Glomerular visceral epithelial cell (primary cell): ENCODE results near the gene PLA2R1.
A peak's percentile ranks its signal among the peaks of the same experiment; 100 is the strongest.
"Not testable (repeated sequence)": the region's sequence is repeated elsewhere in the genome, so short reads cannot be mapped to it uniquely, and the experiment has no call there.

Experiments used
- DNase-seq: peaks from one replicate; pipeline ENCODE4 v3.0.0-alpha.2; 2016; ENCODE audit errors: extremely low spot score

The PLA2R1 gene

DNA sequence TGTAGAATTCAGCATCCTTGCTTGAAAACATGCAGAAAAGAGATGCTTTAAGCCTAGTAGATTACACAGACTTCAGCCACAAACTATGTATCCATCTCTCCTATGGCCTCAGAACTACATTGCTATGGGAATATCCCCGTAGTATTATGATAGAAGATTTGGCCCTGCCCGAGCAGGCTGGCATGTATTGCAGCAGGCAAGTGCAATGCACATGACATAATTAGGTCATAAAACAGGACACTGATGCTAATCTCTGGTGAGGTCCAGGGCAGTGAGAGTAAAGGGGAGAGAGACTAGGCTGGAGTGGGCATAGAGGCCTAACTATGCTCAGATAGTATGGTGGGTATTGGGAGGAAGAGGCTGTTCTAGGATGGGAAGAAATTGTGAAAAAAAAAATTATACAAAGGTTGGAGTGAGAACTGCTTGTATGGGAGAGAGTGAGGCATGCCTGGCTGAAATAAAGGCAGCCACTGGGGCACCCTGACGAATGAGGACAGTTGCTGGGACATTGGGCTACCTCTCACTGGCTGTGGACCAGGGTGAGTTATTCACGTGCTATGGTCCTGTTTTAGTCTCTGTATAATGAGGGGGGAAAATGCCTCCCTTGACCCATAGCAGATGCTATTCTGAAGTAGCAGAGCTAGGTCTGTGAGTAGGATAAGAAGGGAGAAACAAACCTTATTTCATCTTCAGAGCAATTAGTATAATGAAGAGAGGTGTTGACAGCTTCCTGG lies 1.6 kb upstream of the PLA2R1 start:
- DNase-seq = no peak

DNA sequence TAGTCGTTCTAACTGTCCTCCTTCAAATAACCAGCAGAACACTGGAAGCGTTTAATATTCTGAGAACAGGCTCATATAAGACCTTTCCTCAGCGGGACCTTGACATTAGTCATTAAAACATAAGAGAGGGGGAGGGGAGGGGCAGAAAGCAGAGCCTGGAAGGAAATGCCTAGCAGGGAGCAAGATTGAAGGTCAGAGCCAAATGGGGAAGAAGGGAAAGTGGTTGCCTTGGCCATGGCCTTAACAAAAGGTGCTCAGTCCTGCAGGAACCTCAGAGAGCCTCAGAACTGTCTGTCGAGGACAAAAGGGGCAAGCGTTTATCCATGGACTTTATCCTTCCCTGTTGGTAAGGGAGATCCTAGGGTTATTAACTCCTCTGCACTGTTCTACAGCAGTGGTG lies 856 bp upstream of the PLA2R1 start:
- no peak for DNase-seq

DNA sequence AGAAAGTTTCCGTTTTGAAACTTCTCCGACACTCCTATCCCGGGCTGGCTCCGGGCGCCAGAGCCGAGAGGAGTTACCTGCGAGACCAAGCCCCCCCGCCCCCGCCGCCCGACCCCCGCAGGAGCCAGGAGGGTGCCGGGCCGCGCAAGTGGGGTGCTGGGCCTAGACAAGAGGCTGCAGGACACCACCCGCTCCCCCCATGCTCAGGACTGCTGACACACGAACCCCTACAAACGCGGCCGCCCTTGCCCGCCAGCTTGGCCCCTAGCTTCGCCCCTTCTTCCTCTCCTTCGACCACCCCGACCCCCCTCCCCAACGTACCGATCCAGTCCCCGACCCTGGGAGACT lies 497 bp downstream of the PLA2R1 start:
- no peak for DNase-seq

DNA sequence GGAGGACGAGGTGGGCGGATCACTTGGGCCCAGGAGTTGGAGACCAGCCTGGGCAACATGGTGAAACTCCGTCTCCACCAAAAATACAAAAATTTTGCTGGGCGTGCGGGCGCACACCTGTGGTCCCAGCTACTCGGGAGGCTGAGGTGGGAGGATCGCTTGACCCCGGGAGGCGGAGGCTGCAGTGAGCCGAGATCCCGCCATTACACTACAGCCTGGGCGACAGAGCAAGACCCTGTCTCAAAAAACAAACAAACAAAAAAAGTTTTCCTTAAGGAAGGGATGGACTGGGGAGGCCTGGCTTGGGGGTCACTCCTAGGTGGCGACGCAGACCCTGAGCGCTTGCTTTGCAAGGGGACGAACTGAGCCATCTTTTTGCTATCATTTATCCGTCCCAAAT lies 882 bp downstream of the PLA2R1 start:
- DNase-seq = no peak

GRCh38 chr2:160060297-160060696 lies 2.1 kb downstream of the PLA2R1 start:
- no peak for DNase-seq

DNA sequence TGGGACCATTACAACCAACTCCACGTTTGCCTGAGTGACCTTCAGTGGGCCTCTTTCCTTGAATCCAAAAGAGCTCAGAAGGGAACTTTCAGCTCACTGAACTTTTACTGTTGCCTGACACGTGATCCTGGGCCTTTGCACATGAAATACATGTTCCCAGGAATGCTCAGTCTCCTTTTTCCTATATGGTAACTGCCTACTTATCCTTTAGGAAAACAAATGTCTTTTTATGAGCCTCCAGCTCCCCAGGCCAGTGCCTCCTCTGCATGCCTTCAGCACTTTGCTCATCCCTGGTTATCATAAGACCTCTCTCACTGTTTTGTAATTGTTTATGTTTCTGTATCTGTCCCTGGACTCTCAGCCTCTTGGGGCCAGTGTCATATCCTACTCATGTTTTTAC lies 5.1 kb downstream of the PLA2R1 start:
- DNase-seq = no peak

GRCh38 chr2:160055726-160056108 lies 6.7 kb downstream of the PLA2R1 start:
- no peak for DNase-seq

DNA sequence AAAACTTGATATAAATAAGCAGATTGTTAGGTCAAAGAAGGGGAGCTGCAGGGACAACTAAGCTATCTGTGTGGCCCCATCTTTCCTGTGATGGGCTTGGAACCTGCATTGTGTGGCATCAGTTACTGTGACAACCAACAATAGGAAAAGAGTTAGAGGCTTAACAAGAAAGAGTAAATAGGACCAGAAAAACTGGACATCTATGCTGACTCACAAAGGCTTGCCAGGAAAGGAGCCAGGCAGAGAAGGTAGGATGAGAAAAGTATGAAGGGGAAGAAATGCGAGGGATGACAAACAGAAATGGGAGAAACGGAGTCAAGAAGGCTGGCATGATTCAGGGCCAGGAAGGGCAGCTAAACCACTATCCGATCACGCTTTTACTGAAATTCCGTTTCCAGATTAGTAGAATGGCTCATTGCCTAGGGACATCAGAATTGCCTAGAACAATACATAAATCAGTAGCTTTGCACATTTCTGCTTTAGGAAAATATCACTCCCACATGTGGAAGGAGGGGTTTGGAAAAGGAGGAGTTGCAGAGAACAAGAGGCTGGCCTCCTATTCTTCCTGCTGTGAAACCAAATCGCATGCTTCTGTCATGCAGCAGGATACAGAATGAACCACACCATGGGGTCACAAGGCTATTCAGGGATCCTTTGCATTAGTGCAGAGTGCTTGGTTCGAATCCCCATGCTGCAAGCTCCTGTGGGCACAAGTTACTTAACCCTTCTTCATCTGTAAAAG lies 7.3 kb downstream of the PLA2R1 start:
- DNase-seq = no peak

- no peak for DNase-seq
Measured at GRCh38 chr2:160053946-160054345, 8.5 kb downstream of the PLA2R1 start.

GRCh38 chr2:160052531-160052930 lies 9.9 kb downstream of the PLA2R1 start:
- no peak for DNase-seq

DNA sequence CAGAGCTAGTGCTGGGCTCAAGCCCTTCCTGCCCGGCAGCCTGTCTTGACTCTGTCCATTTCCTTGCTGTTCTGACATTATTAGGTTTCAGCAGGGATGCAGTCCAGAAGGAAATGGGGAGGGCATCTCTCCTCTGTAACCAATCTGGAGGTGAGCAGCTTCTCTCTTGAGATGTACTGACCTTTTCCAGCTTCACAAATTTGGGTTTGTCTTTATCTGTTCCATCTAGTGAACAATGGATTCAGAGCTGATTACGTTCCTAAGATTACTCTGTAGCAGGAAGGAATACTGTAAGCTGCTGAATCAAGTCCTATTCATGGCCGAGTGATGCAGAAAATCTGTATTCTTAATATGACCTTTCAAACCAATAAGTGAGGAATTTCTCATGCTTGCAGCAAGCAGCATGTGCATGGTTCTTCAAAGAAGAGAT lies 11.0 kb downstream of the PLA2R1 start:
- DNase-seq = no peak

- DNase-seq = no peak
Measured at GRCh38 chr2:160050147-160050546, 12.3 kb downstream of the PLA2R1 start.

GRCh38 chr2:160045703-160046210 lies 16.7 kb downstream of the PLA2R1 start:
- no peak for DNase-seq

- no peak for DNase-seq
Measured at GRCh38 chr2:160044728-160045127, 17.7 kb downstream of the PLA2R1 start.

- no peak for DNase-seq
Measured at GRCh38 chr2:160043265-160043664, 19.1 kb downstream of the PLA2R1 start.

DNA sequence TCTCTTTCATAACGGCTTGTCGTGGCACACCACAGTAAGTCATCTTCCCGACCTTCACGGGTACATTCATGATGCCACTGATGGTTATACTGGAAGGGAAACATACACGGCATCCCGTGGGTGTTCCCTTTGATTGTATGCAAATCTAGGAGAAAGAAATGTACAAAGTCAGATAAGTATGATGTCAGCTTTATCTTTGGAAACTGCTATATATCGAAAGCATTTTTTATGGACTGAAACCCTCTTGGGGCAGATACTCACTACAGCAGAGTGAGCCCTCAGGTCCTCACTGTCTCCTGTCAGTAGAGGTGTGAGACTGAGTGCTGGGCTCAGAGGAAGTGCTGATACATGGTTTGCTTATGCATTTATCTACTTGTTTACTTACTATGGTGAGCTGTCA lies 20.4 kb downstream of the PLA2R1 start:
- DNase-seq = no peak

DNA sequence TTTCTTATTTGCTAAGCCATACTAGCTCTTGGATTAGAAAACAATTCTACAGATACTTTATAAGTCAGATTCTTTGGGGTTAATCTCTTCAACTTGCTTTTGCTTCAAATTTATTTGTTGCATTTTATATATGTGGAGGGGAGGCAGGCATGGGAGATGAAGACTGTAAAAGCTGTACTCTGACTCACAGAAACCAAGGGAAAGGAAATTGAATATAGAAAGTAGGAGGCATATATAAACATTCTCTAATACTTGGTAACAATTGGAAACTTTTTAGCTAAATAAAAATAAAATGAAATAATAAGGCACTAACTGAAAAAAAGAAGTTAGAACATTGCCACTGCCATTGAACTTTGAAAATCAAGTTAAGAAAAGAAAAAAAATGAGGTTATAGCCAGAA lies 21.3 kb downstream of the PLA2R1 start:
- DNase-seq = no peak

DNA sequence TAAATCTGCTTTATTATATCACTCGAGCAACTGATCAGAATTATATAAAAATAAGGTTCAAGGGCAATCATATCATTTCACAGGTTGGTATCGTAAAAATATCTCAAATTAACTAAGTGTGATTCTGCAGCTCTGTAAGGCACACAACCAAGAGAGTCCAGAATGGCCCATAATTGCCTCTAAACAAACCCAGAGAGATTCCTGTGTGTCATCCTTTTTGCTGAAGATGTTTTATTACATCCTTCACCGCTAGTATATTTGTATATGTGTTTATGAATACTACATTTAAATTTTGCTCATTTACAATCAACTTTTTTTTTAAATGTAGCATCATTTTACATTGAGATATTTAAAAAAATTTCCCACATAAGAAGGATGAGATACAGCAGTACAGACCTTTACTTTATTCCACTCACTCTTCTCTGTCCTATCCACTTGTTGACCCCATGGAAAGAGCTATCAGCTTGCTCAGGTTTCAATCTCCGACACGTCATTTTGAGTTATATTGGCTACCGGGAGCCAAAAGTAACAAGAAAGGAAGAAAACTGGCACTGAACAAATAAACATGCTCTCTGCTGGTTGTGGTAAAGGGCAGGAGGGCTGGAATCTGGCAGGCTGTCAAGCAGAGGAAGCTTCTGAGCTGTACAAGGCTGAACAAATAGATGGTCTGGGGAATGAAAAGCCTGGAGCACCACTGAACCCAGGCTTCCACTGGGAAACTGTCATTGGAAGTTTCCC lies 23.1 kb downstream of the PLA2R1 start:
- peak; percentile 34 for DNase-seq

DNA sequence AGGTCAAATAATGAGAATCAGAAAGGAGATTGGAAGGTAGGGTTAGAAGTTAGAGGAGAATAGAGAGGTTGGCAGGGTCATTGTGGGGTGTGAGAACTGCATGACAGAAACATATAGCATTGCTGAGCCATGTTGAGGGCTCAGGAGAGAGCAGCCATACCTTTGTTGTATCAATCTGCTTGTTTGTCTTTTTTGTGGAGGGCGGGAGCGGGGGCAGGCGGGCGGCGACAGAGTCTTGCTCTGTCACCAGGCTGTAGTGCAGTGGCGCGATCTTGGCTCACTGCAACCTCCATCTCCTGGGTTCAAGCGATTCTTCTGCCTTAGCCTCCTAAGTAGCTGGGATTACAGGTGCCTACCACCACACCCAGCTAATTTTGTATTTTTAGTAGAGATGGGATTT lies 23.8 kb downstream of the PLA2R1 start:
- not testable (repeated sequence) for DNase-seq

DNA sequence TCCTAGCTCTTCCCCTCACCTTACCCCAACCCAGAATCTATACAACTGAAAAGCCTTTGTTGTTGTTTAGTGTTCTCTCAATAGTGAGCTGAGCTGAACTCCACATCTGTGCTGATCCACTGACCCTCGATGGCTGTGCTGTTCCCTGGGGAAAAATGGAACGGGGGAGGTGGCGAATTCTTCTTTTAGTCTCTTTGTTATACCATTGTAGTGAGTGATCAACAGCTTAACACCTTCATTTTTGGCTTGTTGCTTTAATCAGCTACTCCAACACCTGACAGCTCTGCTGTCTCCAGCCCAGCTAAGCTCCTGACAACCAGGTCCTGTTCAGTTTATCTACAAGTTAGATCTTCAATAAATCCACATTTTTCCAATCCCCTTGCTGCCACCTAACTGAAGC lies 25.7 kb downstream of the PLA2R1 start:
- DNase-seq = no peak

- no peak for DNase-seq
Measured at GRCh38 chr2:160035125-160035524, 27.3 kb downstream of the PLA2R1 start.

DNA sequence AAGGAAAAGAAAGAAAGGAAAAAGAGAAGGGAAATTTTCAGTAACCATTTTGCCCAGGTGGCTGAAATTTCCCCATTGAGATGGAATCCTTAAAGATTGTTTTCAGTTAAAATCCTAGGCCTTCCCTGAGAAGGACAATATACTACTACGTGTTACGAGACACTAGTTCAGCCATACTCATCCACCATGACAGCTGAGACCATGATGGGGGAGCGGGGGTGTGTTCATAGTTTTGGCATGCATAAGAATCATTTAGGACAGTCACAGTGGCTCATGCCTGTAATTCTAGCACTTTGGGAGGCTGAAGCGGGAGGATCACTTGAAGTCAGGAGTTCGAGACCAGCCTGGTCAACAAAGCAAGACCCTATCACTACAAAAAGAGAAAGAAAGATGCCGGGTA lies 28.0 kb downstream of the PLA2R1 start:
- DNase-seq = no peak
